Dermis blood vessel endothelial cell (primary cell): ENCODE measurements around the gene BAIAP2L2. TPM values are rescaled to one million over a fixed set of nuclear protein-coding genes. Genes with fewer than 3 reads are reported as not detected.
A peak's percentile ranks its signal among the peaks of the same experiment; 100 is the strongest.
"Not testable (repeated sequence)": the region's sequence is repeated elsewhere in the genome, so short reads cannot be mapped to it uniquely, and the experiment has no call there.

Experiments
- DNase-seq: peaks from one replicate; pipeline ENCODE4 v3.0.0; 2010
- total RNA-seq: library from RNA; depleted of rRNA; stranded (reverse); fragments of >200 nt; gene quantifications from 2 replicates; pipeline ENCODE4 v1.2.3, GENCODE V29; 2014

BAIAP2L2 gene
- total RNA-seq, 1 donor from 2014 or later: not detected

DNA sequence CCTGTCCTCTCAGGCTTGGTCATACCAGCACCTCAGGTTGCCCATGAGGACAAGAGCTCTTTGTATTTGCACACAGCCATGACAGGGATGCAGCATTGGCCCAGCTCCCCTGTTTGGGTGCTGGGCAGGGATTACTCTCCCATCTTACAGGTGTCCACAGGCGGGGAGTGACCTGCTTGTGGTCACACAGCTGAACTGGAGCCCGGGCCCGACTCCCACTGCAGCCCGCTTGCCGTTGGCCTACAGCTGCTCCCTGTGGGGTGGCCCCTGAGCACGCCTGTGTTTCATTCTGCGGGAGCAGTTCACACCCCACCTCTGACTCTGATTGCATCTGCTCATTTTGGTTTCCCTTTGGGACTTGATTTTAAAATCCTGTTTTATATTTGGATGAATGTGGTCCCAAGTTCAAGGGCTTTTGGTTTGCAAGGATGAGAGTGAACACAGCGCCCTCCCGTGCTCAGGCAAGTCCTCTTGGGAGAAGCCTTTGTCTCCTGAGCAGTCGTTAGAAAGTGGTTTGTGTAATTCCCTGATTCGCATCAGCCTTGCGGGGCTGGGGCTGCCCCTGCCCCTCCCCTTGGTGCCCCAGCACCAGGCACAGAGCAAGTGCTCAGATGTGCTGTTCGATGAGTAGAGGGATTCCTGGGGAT is 44.0 kb downstream of the BAIAP2L2 start:
- no peak for DNase-seq

DNA sequence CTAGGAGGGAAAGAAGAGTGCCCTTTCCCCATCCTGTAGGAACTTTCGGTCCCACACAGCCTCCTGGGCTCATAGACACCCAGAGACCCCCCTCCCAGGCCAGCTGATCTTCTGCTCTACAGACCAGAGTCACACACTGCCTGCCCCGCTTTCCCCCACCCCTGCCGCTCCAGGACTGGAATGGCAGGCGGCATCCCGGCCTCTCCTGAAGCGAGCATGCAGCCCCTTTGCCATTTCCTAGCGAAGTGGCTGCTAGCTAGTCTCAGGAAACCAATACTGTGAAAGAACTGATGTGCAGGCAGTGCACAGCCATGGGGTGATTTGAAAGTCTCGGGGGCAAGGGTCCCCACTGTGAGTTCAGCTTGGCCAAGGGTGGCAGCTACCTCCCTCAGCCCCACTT is 44.9 kb downstream of the BAIAP2L2 start:
- no peak for DNase-seq

DNA sequence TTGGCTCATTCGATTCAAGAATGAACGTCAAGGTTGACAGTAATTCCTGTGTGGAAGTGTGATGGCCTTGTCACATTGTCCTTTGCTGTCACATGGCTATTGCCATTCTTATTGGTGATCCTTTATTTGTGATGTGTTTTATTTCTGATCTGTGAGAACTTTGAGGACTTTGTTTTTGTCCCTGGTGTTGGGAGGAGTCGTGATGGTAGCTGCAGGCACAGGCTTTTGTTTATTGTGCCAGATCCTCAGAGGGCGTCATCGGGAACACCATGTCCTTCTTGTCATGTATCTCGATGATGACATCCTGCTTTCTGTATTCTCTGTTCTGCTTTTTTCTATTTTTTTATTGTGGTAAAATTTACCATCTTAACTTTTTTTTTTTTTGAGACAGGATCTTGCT is 47.7 kb downstream of the BAIAP2L2 start:
- no peak for DNase-seq

DNA sequence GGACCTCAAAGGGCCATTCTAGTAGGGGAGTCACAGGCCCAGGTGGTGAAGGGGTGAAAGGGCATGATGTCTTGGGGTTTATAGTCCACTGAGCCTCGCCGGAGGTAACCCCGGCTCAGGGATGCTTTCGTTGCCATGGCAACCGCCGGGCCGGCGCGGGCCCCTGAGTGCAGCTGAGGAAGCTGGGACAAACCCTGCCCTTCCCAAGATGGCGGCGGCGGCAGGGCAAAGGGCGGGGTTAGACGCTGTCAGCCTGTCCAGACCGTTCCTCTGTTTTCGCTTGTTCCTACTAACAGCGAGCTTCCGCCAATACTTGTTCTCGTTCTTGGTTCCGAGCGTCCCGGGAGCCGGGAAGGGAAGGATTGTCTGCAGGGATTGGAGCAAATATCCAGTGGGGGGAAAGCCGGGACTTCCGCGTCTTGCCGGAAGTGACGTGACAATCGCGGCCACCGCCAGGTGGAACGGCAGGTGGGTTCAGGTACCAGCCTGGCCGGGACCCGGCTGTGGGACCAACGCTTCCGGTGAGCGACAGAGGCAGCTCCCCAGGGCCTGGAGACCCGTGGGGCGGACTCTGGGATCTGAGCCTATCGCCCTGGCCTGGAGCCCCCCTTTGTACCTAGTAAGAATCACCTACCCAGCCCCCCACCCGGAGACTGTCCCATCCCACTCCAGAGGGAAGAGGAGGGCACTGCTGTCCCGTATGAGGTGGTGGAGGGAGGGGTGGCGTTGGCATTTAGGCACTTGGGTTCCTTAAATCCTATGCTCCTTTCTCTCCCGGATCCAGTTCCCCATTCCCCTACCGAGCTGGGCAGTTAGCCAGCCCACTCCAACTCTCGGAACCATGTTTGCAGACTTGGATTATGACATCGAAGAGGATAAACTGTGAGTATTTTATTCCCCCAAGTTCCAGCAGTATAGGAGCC is 53.3 kb downstream of the BAIAP2L2 start, which contains the start of gene PICK1:
TSS of gene PICK1 (plus strand) at position 436 of the 923 bp plus-strand sequence. CDS start at position 842, 406 bp downstream.
- DNase-seq: peak; percentile 88

DNA sequence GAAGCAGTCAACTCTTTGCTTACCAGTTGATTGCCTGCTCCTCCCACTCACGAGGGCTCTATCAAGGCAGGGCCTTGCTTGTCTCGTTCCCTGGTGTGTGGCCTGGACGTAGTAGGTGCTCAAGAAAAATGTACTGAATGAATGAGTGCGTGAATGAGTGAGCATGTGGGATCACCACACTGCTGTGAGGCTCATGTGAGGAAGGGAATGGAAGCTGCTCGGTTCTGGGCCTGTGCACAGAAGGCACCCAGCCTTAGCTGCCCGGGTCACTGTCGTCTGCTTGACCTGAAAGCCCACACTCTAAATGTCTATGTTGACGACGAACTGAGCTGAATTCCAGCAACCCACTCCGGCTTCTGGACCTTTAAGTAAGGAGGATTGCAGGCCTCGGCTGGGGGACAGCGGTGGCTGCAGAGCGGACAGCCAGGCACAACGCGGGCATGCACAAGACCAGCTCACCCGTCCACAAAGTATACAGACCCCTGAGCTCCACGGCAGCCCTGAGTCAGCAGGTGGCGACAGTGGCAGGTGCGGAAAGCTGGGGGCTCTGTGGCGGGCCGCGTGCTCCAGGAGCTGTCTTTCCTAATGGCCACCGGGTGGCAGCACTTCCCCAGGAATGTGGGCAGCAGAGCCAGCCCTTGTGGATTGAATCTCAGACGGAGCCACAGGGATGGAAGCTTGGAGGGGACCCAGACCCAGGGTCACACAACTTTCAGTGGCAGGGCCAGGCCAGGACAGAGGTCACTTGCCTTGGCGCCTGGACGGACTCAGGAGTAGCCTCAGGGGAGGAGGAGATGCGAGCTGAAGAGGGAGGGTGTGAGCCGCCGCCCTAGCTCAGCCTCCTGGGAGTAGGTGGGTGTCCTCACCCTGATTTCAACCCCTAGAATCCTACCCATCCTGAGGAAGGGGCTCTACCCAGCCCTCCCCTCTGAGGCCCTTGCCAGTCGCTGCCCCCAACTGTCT is 58.3 kb downstream of the BAIAP2L2 start:
- DNase-seq: peak; percentile 87

DNA sequence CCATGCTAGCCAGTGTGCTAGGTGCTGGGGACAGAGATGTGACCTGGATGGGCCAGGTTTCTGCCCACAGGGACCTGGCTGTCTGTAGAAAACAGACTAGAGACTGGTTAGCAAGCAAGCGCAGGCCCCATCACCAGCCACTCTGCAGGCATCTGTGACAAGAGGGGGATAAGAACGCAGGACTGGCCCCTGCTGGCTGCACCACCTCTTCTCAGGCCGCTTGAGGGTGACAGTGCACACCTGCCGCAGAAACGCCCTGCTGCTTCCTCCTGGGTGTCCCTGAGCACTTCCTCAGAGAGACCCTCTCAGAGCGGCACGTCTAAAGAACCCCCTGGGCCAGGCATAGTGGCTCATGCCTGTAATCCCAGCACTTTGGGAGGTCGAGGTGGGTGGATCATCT is 59.2 kb downstream of the BAIAP2L2 start:
- no peak for DNase-seq

DNA sequence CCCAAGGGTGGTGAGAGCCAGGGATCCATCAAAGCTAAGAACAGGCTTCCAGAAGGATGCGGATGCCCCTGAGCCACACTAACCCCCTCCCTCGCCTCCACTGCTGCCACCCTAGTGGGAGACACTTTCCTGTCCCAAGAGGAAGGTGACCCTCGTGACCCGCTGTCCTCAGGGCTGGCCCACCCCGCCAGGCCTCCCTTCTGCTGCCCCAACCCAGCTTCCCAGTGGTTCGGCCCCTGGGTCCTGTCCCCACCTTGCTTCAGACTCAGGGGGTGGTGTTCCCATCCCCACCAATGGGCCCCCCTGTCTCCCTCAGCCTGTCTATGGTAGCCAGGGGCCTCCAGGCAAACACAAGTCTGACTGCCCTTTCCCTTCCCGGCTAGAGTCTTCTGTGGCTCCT is 59.8 kb downstream of the BAIAP2L2 start:
- no peak for DNase-seq

DNA sequence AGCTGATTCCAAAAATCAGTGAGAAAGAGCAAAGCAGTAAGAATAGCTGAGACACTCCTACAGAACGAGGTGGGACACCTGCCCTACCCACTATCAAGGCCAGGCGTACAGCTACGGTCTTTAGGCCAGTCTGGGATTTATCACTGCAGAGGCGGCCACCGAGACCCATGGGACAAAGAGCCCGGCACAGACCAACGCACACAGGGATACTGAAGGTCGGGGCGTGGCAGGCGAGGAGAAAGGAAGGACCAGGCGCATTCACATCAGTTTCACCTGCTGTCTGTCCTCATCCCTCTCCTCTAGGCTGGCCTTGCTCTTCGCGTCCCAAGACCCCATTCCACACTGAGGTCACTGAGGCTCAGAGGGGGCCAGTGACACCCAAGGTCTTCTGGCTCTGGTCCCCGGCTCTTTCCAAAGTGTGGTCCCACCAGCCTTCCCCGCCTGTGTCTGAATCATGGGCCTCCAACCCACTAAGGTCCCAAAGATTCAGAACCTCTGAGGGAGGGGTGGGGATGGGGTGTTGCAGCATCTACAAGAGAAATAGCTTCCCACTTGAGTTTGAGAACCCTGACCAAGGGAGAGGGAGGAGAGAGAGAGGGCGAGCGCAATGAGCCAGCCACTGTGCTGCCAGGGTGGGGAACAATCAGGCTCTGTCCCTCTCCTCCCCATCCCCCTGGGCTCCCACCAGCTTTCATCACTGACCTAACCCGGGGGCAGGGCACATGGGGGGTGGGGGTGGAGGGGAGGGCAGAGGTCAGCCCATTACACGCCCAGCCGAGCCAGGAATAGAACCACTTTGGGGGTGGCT is 60.5 kb downstream of the BAIAP2L2 start:
- no peak for DNase-seq

DNA sequence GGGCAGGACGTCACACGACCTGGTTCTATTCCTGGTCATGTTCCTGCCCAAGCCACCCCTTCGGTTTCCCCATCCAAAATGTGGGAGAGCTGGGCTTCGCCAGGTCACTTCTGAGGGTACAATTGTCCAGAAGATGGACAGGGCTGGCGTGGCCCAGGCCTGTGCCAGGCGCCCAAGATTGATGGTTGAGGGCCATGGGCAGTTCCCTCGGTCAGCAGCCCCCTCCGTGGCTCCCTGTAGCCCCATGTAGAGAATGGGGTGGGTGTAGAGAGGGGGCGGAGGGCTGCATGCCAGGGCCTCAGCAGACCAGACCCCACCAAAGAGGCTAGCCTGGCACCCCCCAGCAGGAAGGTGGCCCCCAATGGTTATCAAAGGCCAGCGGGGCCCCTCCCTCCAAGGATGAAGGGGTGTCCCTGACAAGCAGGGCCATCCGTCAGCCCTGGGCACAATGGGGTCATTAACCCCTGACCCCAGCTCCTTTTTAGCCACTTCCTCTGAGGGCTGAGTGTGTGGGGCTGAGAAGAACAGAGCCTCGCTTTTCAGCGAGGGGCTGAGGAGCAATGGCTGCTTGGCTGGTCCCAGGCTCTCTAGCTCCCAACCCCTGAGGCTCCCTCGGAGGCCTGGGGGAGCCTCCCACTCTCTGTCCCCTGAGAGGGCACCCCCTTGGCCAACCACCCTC is 64.3 kb downstream of the BAIAP2L2 start:
- DNase-seq: no peak

DNA sequence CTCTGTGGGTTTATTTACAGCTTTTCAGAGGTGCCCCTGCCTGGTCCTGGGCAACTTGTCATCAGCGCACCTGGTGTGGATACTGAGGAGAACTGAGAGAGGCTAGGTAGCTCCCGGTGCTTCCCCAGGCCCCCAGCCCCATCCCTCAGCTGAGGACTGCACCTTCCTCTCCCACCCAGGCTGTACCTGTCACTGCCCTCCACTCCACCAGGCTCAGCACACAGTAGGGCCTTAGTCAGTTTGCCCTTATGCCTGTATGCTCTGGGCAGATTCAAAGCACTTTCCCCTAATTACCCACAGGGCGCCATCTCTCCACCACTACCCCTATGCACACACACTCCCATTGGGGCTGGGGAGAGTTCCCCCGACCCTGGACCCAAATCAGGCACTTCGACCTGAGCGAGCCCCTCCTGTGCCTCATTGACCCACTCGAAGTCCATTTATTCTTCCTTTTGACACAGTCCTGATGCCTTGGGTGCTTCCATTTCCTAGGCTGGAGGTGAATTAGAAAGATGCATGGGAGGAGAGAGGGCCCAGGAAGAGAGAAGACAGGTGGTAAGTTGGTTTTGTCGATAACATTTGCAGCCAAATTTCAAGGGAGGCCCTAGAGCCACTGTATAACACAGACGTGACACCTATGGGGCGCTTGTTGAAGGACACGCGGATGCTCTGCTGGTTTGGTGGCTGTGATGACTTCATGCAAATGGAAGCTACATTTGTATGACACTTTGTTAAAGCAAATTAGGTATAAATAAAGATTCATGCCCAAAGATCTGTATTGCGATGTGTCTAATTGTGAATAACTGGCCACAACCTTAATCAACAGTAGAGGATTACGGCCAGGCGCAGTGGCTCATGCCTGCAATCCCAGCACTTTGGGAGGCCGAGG is 67.1 kb downstream of the BAIAP2L2 start:
- DNase-seq: no peak

DNA sequence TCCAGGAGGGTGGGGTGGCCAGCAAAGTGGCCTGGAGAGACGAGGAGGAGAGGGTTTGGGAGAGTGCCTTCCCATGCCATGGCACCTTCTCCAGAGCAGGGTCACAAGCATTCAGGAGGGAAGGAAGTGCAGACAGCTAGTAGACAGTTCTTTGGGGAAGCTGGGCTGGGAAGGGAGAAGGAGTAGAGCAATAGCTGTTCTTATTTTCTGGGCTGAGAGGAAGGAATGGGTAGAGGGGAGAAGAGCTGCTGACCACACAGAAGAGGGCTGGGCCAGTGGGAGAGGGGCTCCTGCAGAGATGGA is 68.0 kb downstream of the BAIAP2L2 start:
- no peak for DNase-seq

DNA sequence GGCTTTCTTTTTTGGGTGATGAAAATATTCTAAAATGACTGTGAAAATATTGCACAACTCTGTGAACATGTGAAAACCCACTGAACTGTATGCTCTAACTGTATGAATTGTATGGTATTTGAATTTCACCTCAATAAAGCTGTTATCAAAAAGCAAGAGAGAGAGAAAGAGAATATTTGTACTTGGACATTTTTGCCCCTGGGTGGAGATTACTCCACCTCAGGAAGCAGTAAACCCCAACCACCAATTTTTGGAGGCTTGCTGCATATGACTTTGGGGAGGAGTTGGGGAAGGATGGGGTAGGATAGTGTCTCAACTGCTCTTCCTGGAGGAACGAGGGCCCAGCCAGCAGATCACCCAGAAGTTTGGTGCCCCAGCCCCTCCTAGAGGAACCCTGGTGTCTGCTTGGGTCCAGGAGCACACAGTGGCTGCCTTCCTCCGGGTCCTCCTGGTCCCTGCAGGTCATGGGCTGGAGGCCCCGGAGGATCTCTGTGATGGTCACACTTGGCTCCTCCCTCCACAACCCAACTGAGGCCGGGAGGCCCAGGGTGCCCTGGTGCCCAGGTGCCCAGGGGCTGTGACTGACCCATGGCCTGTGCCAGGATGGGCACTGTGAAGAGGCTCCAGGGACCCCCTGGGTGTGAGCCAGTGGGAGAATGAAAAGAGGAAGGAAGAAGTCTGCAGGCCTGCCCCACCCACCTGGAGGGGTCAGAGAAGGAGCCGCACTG is 68.6 kb downstream of the BAIAP2L2 start:
- no peak for DNase-seq

DNA sequence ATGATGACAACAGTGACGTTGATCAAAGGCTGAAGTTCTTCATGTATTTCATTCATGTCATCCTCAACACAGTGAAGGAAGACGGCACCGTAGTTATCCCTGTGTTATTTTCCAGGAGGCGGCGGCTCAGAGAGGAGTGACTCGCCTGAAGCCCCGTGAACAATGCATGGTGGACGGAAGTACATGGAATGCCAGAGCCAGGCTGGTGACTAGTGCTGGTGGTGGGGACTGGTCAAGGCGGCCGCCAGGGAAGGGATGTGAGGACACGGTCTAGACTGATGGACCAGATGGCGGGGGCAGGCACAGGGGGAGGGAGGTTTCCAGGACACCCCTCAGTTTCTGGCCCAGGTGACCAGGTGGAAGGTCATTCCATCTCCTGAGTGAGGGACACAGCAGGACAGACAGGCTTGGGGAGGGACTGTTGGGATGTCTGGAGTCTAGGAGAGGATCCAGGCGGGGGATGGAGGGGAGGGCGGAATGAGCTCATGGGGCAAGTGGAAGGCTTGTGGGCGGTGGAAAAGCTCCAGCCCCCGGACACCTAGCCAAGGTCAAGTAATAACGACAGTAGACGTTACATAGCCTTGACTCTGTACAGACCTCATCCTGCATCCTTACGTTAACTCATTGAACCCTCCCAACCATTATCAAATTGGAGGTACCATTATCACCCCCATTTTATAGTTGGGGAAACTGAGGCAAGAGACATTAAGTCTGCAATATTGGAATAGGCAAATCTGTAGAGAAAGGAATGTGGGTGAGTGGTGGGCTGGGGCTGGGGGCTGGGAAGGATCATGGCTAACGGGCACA is 69.3 kb downstream of the BAIAP2L2 start:
- peak; percentile 30 for DNase-seq

DNA sequence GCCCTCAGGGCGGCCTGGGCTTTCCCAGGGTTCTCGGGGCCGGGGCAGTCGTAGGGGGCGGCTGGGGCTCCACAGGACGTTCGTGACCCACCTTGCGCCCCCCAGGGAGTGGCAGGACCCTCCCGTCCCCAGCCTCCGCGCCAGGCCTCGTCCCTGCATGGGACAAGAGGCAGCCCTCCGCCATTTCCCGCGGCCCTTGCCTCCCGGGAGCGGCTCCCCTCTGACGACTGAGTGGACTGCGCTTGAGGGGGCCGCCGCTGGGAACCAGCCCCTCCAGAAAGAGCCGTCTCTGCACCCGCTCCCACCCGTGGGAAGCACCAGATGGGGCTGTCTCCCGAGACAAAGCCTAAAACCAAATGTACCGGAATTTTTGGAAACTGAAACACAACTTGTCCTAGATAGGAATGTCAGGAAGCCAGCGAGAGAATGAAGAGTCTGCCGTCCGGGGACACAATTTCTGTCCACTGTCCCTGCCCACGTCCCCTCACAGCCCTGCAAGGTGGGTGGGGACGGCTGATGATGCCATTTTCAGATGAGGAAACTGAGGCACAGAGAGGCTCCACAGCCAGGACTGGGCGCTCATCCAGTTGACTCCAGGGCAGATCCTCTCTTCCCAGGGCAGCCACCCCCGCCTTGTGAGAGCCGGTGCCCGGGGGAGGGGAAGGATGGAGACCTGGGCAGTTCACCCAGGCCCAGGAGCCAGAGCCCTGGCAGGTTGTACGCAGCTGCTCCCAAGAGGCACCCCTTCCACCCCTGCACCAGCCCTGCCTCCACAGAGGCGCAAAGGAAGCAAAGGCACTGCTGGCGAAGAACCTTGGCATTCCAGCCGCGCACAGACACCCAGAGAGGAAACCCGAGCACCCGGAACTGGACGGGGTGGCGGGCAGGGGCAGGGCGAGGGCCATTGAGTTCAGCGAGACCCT is 71.3 kb downstream of the BAIAP2L2 start:
- no peak for DNase-seq

DNA sequence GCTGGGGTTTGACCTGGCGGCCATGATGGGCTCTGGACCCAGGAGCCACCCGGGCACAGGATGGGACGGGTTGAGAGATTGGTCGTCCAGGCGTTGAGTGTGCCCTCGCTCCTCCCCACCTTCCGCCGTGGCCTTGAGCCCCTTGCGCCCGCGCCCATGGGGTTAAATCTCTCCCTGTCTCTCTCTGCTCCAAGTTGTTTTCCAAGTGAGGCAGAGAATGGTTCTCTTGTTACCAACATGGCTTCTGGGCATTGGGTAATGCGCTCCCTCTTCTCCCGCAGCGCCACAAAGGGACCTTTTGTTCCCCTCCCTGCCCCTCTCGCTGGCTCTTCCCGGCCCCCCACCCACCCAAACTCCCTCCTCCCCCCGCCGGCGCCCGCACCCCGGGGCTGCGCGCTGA is 72.1 kb downstream of the BAIAP2L2 start:
- no peak for DNase-seq

DNA sequence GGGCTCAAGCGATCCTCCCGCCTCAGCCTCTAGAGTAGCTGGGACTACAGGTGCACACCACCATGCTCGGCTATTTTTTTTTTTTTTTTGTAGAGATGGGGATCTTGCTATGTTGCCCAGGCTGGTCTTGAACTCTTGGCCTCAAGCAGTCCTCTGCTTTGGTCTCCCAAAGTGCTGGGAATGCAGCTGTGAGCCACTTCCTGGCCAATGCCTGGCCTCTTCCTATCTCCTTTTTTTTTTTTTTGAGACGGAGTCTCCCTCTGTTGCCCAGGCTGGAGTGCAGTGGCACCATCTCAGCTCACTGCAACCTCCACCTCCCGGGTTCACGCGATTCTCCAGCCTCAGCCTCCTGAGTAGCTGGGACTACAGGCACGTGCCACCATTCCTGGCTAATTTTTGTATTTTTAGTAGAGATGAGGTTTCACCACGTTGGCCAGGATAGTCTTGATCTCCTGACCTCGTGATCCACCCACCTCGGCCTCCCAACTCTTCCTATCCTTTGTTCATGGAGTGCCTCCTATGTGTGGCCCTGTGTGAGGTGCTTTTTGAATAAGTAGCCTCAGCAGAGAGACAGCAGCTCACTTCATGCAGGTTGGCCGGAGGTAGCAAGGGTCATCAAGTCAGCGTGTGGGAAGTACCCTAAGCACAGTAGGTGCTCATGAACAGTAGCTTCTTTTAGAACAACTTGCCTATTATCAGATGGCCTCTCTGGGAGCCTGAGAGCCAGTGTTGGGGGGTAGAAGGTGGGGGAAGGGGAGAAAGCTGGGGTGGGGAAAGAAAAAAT is 72.9 kb downstream of the BAIAP2L2 start:
- DNase-seq: not testable (repeated sequence)
